ENCODE data around the gene SPAG6. TPM values are rescaled to one million over a fixed set of nuclear protein-coding genes. Genes with fewer than 3 reads are reported as not detected.
A peak's percentile ranks its signal among the peaks of the same experiment; 100 is the strongest.

SPAG6 gene
- total and polyA plus RNA-seq, 2 experiments from 2014 or later = 0.21 TPM; not detected in 1

GRCh38 chr10:22429146-22429545 lies 83.8 kb downstream of the SPAG6 start (continued):
- TF ChIP-seq POLR2AphosphoS5 (IDR thresholded peaks at IDR 0.05; ENCODE audit: low read depth) = no peak
- no peak for TF ChIP-seq ZNF331 (CRISPR knock-in tag; IDR thresholded peaks at IDR 0.05; ENCODE audit: low read depth)
- TF ChIP-seq ETS1 (IDR thresholded peaks at IDR 0.05) = no peak

- peaks cover 33% of the 10 kb centered on the region for H3K4me1 Mint-ChIP-seq
- Histone ChIP-seq H3F3A (replicated peaks; ENCODE audit: low read depth) (no peaks in the 10 kb centered on the region), H3K4me2 (no peak overlapping the region; the same call in 1 of the 2 replicates), H3K9me2 (ENCODE audit: insufficient read depth) (no peaks in the 10 kb centered on the region), H3K27me3 (ENCODE audit: insufficient read depth) (peaks cover 9% of the 10 kb centered on the region), H3K27ac (ENCODE audit: low read depth) (no peak overlapping the region), H3K36me3 (ENCODE audit: insufficient read depth) (no peaks in the 10 kb centered on the region), H3K4me1 (ENCODE audit: insufficient read depth) (peaks cover 16% of the 10 kb centered on the region), H3K79me2 (replicated peaks; ENCODE audit: insufficient read depth) (no peaks in the 10 kb centered on the region), H3K4me3 (no peak overlapping the region), H4K20me1 (replicated peaks; ENCODE audit: insufficient read depth) (no peaks in the 10 kb centered on the region), H2AFZ (no peak overlapping the region)
- H3K27me3 Mint-ChIP-seq (ENCODE audit: insufficient read depth, low read depth, poor library complexity) = peaks cover 6% of the 10 kb centered on the region
- no peak overlapping the region for H3K4me3 Mint-ChIP-seq
- DNase-seq (ENCODE audit: low spot score) = no peak
- ATAC-seq = peak; percentile 57
- no peaks in the 10 kb centered on the region for H3K9me3 Mint-ChIP-seq
- H3K27ac Mint-ChIP-seq = no peak overlapping the region
- no peaks in the 10 kb centered on the region for H3K36me3 Mint-ChIP-seq (ENCODE audit: low read depth)
- TF ChIP-seq STAT1 (IDR thresholded peaks at IDR 0.05; ENCODE audit: unreplicated experiment) = no peak
- TF ChIP-seq CTCF (conservative IDR thresholded peaks at IDR 0.05; ENCODE audit: low read depth in 2 of 2) = no peak
- no peak for TF ChIP-seq CREB1 (CRISPR knock-in tag; IDR thresholded peaks at IDR 0.05; ENCODE audit: low read depth)
- no peak for TF ChIP-seq ZNF331 (CRISPR knock-in tag; IDR thresholded peaks at IDR 0.05; ENCODE audit: low read depth)
- no peak for TF ChIP-seq ZNF462 (CRISPR knock-in tag; IDR thresholded peaks at IDR 0.05)
- TF ChIP-seq JUNB (IDR thresholded peaks at IDR 0.05; ENCODE audit: unreplicated experiment) = no peak
- no peak for TF ChIP-seq POLR2AphosphoS5 (IDR thresholded peaks at IDR 0.05; ENCODE audit: low read depth)
- no peak for TF ChIP-seq ZNF114 (CRISPR knock-in tag; IDR thresholded peaks at IDR 0.05)
- no peak for TF ChIP-seq REST (IDR thresholded peaks at IDR 0.05; ENCODE audit: unreplicated experiment)
- no peak for TF ChIP-seq EZH2phosphoT487 (IDR thresholded peaks at IDR 0.05; ENCODE audit: unreplicated experiment)
- no peak for TF ChIP-seq NANOG (IDR thresholded peaks at IDR 0.05; ENCODE audit: borderline replicate concordance)
- no peak for TF ChIP-seq EZH2 (IDR thresholded peaks at IDR 0.05; ENCODE audit: low read depth, unreplicated experiment)
Observed at GRCh38 chr10:22429981-22430421, 84.7 kb downstream of the SPAG6 start.
